HFF-Myc (cell line): ENCODE data around the gene ZNF343.

ENCODE experiments used
- DNase-seq: peaks from one replicate; pipeline ENCODE4 v3.0.0-alpha.2; 2011; ENCODE audit warnings: low read depth; ENCODE audit errors: extremely low read depth
- H3K4me3 ChIP-seq: replicated peaks from 2 replicates; pipeline ENCODE4 v1.5.1; 2011; ENCODE audit warnings: low read depth, mild to moderate bottlenecking, control low read depth, low read length
- CTCF ChIP-seq: IDR thresholded peaks from 2 replicates; pipeline ENCODE4 v1.5.1; 2012; ENCODE audit warnings: mild to moderate bottlenecking, low read depth, low read length, control low read depth; ENCODE audit errors: missing control alignments

The ZNF343 gene

GRCh38 chr20:2451422-2451821, 57.3 kb downstream of the ZNF343 start:
- no peak overlapping the region for H3K4me3 ChIP-seq
- no peak for DNase-seq
- no peak for TF ChIP-seq CTCF

- H3K4me3 ChIP-seq, result no peak overlapping the region
- no peak for TF ChIP-seq CTCF
- no peak for DNase-seq
Measured at GRCh38 chr20:2449386-2449785, 59.3 kb downstream of the ZNF343 start.

- TF ChIP-seq CTCF, result no peak
- no peak for DNase-seq
- H3K4me3 ChIP-seq, result no peak overlapping the region
Measured at GRCh38 chr20:2446845-2447244, 61.9 kb downstream of the ZNF343 start.
